ENCODE results near the gene DCUN1D3. TPM values are rescaled to one million over a fixed set of nuclear protein-coding genes. Genes with fewer than 3 reads are reported as not detected.
A peak's percentile ranks its signal among the peaks of the same experiment; 100 is the strongest.

DCUN1D3 gene
- total and polyA plus RNA-seq, 2 experiments from 2014 or later: 8.5 to 13.7 TPM

- no peak overlapping the region for H2AFZ ChIP-seq
- peaks cover 20% of the 10 kb centered on the region for H3K36me3 Mint-ChIP-seq (ENCODE audit: low read depth)
- H3K4me3 Mint-ChIP-seq: no peak overlapping the region
- H3K27me3 Mint-ChIP-seq (ENCODE audit: insufficient read depth, low read depth, poor library complexity): peaks cover 6% of the 10 kb centered on the region
- H3K4me3 ChIP-seq: no peak overlapping the region
- H4K20me1 ChIP-seq (replicated peaks; ENCODE audit: insufficient read depth): no peaks in the 10 kb centered on the region; the same call in 1 of the 2 replicates
- H3K9me2 ChIP-seq (ENCODE audit: insufficient read depth): no peaks in the 10 kb centered on the region
- no peaks in the 10 kb centered on the region for H3K27me3 ChIP-seq (ENCODE audit: insufficient read depth)
- no peak for DNase-seq (ENCODE audit: low spot score)
- peak overlapping the region; percentile 84; the same call in 1 of the 2 replicates for H3K27ac ChIP-seq (ENCODE audit: low read depth)
- no peak for ATAC-seq
- H3K27ac Mint-ChIP-seq: peak overlapping the region; percentile 17; the same call in 1 of the 2 replicates
- no peaks in the 10 kb centered on the region for H3F3A ChIP-seq (replicated peaks; ENCODE audit: low read depth)
- peaks cover 35% of the 10 kb centered on the region for H3K4me1 ChIP-seq (ENCODE audit: insufficient read depth)
- H3K36me3 ChIP-seq (ENCODE audit: insufficient read depth): no peaks in the 10 kb centered on the region; the same call in 1 of the 2 replicates
- TF ChIP-seq EZH2 (IDR thresholded peaks at IDR 0.05; ENCODE audit: low read depth, unreplicated experiment): no peak
- no peak for TF ChIP-seq CREB1 (CRISPR knock-in tag; IDR thresholded peaks at IDR 0.05; ENCODE audit: low read depth)
- TF ChIP-seq REST (IDR thresholded peaks at IDR 0.05; ENCODE audit: unreplicated experiment): no peak
- TF ChIP-seq ZNF462 (CRISPR knock-in tag; IDR thresholded peaks at IDR 0.05): no peak
- TF ChIP-seq ZNF331 (CRISPR knock-in tag; IDR thresholded peaks at IDR 0.05; ENCODE audit: low read depth): no peak
- no peak for TF ChIP-seq STAT1 (IDR thresholded peaks at IDR 0.05; ENCODE audit: unreplicated experiment)
- TF ChIP-seq, protein P1, sequence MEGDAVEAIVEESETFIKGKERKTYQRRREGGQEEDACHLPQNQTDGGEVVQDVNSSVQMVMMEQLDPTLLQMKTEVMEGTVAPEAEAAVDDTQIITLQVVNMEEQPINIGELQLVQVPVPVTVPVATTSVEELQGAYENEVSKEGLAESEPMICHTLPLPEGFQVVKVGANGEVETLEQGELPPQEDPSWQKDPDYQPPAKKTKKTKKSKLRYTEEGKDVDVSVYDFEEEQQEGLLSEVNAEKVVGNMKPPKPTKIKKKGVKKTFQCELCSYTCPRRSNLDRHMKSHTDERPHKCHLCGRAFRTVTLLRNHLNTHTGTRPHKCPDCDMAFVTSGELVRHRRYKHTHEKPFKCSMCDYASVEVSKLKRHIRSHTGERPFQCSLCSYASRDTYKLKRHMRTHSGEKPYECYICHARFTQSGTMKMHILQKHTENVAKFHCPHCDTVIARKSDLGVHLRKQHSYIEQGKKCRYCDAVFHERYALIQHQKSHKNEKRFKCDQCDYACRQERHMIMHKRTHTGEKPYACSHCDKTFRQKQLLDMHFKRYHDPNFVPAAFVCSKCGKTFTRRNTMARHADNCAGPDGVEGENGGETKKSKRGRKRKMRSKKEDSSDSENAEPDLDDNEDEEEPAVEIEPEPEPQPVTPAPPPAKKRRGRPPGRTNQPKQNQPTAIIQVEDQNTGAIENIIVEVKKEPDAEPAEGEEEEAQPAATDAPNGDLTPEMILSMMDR (conservative IDR thresholded peaks at IDR 0.05; ENCODE audit: low read depth in 2 of 2): no peak
- no peak for TF ChIP-seq EZH2phosphoT487 (IDR thresholded peaks at IDR 0.05; ENCODE audit: unreplicated experiment)
- no peak for TF ChIP-seq POLR2AphosphoS5 (IDR thresholded peaks at IDR 0.05; ENCODE audit: low read depth)
- TF ChIP-seq NANOG (IDR thresholded peaks at IDR 0.05; ENCODE audit: borderline replicate concordance): no peak
- TF ChIP-seq JUNB (IDR thresholded peaks at IDR 0.05; ENCODE audit: unreplicated experiment): no peak
- no peak for TF ChIP-seq ETS1 (IDR thresholded peaks at IDR 0.05)
- TF ChIP-seq ZNF114 (CRISPR knock-in tag; IDR thresholded peaks at IDR 0.05): no peak
- peaks cover 39% of the 10 kb centered on the region for H3K4me1 Mint-ChIP-seq
- no peaks in the 10 kb centered on the region for H3K9me3 Mint-ChIP-seq
- peak overlapping the region; percentile 36; the same call in 1 of the 2 replicates for H3K4me2 ChIP-seq
- peaks cover 8% of the 10 kb centered on the region; the same call in 1 of the 2 replicates for H3K79me2 ChIP-seq (replicated peaks; ENCODE audit: insufficient read depth)
Observed at GRCh38 chr16:20857281-20857680, 42.9 kb downstream of the DCUN1D3 start.
